Amniotic stem cell (primary cell): ENCODE results near the gene KRT38.

Experiments used
- DNase-seq: peaks from one replicate; lab custom pipeline; 2025; lab: John Stamatoyannopoulos, UW

The KRT38 gene

GRCh38 chr17:41421617-41422016 is 19.2 kb downstream of the KRT38 start:
- no peak for DNase-seq

- DNase-seq: no peak
Measured at GRCh38 chr17:41421116-41421515, 19.7 kb downstream of the KRT38 start.

- no peak for DNase-seq
Measured at GRCh38 chr17:41420134-41420533, 20.6 kb downstream of the KRT38 start.

- DNase-seq: no peak
Measured at GRCh38 chr17:41419716-41420115, 21.1 kb downstream of the KRT38 start.

- no peak for DNase-seq
Measured at GRCh38 chr17:41418116-41418860, 22.5 kb downstream of the KRT38 start.

GRCh38 chr17:41417576-41418015 is 23.2 kb downstream of the KRT38 start:
- no peak for DNase-seq

GRCh38 chr17:41417127-41417526 is 23.7 kb downstream of the KRT38 start:
- no peak for DNase-seq

- DNase-seq: no peak
Measured at GRCh38 chr17:41416479-41416878, 24.3 kb downstream of the KRT38 start.

- DNase-seq: peak; percentile 41
Measured at GRCh38 chr17:41415833-41416335, 24.9 kb downstream of the KRT38 start.

GRCh38 chr17:41415411-41415810 is 25.4 kb downstream of the KRT38 start:
- DNase-seq: no peak

GRCh38 chr17:41413982-41414381 is 26.8 kb downstream of the KRT38 start:
- DNase-seq: no peak

GRCh38 chr17:41413353-41413957 is 27.3 kb downstream of the KRT38 start:
- no peak for DNase-seq

- no peak for DNase-seq
Measured at GRCh38 chr17:41411072-41411840, 29.5 kb downstream of the KRT38 start.

GRCh38 chr17:41407226-41407625 is 33.6 kb downstream of the KRT38 start:
- no peak for DNase-seq

GRCh38 chr17:41406205-41406604 is 34.6 kb downstream of the KRT38 start:
- no peak for DNase-seq

GRCh38 chr17:41404024-41404671 is 36.6 kb downstream of the KRT38 start:
- peak; percentile 87 for DNase-seq

- no peak for DNase-seq
Measured at GRCh38 chr17:41403404-41404023, 37.3 kb downstream of the KRT38 start.

- DNase-seq: no peak
Measured at GRCh38 chr17:41402161-41402560, 38.6 kb downstream of the KRT38 start.

GRCh38 chr17:41396996-41397660 is 43.7 kb downstream of the KRT38 start, which contains the start of gene KRT31:
Gene KRT31, minus strand, starts transcription at chr17:41397608. Its CDS starts 69 bp downstream, at chr17:41397539.
- DNase-seq: no peak

- DNase-seq: no peak
Measured at GRCh38 chr17:41396340-41396739, 44.4 kb downstream of the KRT38 start.

GRCh38 chr17:41395611-41396010 is 45.2 kb downstream of the KRT38 start:
- DNase-seq: no peak
